SK-N-SH (cell line): ENCODE results near the gene METTL27.

Experiments
- ELF1 ChIP-seq: IDR thresholded peaks from 2 replicates; pipeline ENCODE4 v1.4.0; 2012
- EP300 ChIP-seq, 2 experiments: IDR thresholded peaks; 2 replicates each; pipeline versions ENCODE4 v1.4.0 to v1.6.1; 2012; ENCODE audit warnings: borderline replicate concordance in 1 of 2, low read depth in 1 of 2, low read length in 1 of 2
- FOXJ3 ChIP-seq: sonication (generic); formaldehyde crosslinking; IDR thresholded peaks from 2 replicates; pipeline ENCODE4 v1.5.1; 2020; ENCODE audit warnings: mild to moderate bottlenecking, missing genetic modification reagents
- GATA2 ChIP-seq: sonication (generic); formaldehyde crosslinking; IDR thresholded peaks from 2 replicates; pipeline ENCODE4 v1.5.0; 2020; ENCODE audit warnings: mild to moderate bottlenecking, missing genetic modification reagents
- JUND ChIP-seq: IDR thresholded peaks from 2 replicates; pipeline ENCODE4 v1.4.0; 2012
- POLR2AphosphoS5 ChIP-seq: IDR thresholded peaks from 2 replicates; pipeline ENCODE4 v1.6.1; 2012; ENCODE audit warnings: low read depth, low read length
- SMC3 ChIP-seq: IDR thresholded peaks from 2 replicates; pipeline ENCODE4 v1.6.1; 2012; ENCODE audit warnings: low read depth, low read length, improper control_type of control experiment
- TEAD4 ChIP-seq: IDR thresholded peaks from 2 replicates; pipeline ENCODE4 v1.4.0; 2012; ENCODE audit warnings: mild to moderate bottlenecking, borderline replicate concordance; ENCODE audit not compliant: insufficient read depth
- TF ChIP-seq, protein P1 (sequence below): IDR thresholded peaks from 2 replicates; pipeline ENCODE4 v1.4.0; 2012; ENCODE audit warnings: low read depth, borderline replicate concordance
- TF ChIP-seq, protein P2 (sequence below): fragments of 200-600 bp; sonication (generic); IDR thresholded peaks from 2 replicates; pipeline ENCODE4 v1.6.1; 2017; ENCODE audit warnings: antibody characterized with exemption, mild to moderate bottlenecking, moderate library complexity
- TF ChIP-seq, protein P3 (sequence below): fragments of 150-350 bp; IDR thresholded peaks from 2 replicates; pipeline ENCODE4 v1.6.1; 2017; ENCODE audit warnings: antibody characterized with exemption, low read length, low read depth, borderline replicate concordance
- TF ChIP-seq, protein P4 (sequence below): IDR thresholded peaks from 2 replicates; pipeline ENCODE4 v1.4.0; 2012; ENCODE audit warnings: low read depth, borderline replicate concordance

DNA sequence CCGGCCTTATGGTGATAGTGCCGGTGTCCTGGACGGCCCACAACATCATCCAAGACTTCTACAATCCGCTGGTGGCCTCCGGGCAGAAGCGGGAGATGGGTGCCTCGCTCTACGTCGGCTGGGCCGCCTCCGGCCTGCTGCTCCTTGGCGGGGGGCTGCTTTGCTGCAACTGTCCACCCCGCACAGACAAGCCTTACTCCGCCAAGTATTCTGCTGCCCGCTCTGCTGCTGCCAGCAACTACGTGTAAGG lies 10.8 kb downstream of the METTL27 start:
- TF ChIP-seq FOXJ3 (CRISPR knock-in tag) (no peak), GATA2 (CRISPR knock-in tag) (no peak), JUND (no peak), POLR2AphosphoS5 (no peak), TEAD4 (no peak), SMC3 (no peak), EP300 (IDR thresholded peaks at IDR 0.05; ENCODE audit: borderline replicate concordance in 1 of 2, low read depth in 1 of 2, low read length in 1 of 2) (no peak), ELF1 (no peak)
- TF ChIP-seq, protein P1, sequence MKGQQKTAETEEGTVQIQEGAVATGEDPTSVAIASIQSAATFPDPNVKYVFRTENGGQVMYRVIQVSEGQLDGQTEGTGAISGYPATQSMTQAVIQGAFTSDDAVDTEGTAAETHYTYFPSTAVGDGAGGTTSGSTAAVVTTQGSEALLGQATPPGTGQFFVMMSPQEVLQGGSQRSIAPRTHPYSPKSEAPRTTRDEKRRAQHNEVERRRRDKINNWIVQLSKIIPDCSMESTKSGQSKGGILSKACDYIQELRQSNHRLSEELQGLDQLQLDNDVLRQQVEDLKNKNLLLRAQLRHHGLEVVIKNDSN, result no peak
- TF ChIP-seq, protein P2, sequence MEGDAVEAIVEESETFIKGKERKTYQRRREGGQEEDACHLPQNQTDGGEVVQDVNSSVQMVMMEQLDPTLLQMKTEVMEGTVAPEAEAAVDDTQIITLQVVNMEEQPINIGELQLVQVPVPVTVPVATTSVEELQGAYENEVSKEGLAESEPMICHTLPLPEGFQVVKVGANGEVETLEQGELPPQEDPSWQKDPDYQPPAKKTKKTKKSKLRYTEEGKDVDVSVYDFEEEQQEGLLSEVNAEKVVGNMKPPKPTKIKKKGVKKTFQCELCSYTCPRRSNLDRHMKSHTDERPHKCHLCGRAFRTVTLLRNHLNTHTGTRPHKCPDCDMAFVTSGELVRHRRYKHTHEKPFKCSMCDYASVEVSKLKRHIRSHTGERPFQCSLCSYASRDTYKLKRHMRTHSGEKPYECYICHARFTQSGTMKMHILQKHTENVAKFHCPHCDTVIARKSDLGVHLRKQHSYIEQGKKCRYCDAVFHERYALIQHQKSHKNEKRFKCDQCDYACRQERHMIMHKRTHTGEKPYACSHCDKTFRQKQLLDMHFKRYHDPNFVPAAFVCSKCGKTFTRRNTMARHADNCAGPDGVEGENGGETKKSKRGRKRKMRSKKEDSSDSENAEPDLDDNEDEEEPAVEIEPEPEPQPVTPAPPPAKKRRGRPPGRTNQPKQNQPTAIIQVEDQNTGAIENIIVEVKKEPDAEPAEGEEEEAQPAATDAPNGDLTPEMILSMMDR, result no peak
- TF ChIP-seq, protein P3, sequence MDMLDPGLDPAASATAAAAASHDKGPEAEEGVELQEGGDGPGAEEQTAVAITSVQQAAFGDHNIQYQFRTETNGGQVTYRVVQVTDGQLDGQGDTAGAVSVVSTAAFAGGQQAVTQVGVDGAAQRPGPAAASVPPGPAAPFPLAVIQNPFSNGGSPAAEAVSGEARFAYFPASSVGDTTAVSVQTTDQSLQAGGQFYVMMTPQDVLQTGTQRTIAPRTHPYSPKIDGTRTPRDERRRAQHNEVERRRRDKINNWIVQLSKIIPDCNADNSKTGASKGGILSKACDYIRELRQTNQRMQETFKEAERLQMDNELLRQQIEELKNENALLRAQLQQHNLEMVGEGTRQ, result no peak
- TF ChIP-seq, protein P4, sequence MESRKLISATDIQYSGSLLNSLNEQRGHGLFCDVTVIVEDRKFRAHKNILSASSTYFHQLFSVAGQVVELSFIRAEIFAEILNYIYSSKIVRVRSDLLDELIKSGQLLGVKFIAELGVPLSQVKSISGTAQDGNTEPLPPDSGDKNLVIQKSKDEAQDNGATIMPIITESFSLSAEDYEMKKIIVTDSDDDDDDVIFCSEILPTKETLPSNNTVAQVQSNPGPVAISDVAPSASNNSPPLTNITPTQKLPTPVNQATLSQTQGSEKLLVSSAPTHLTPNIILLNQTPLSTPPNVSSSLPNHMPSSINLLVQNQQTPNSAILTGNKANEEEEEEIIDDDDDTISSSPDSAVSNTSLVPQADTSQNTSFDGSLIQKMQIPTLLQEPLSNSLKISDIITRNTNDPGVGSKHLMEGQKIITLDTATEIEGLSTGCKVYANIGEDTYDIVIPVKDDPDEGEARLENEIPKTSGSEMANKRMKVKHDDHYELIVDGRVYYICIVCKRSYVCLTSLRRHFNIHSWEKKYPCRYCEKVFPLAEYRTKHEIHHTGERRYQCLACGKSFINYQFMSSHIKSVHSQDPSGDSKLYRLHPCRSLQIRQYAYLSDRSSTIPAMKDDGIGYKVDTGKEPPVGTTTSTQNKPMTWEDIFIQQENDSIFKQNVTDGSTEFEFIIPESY, result no peak
